Sigmoid colon (tissue), 4 donors: Measurements from ENCODE around the gene MMS19.

ENCODE experiments used
- EP300 ChIP-seq, 4 donors: sonication (generic); formaldehyde crosslinking; IDR thresholded peaks; one replicate each; pipeline ENCODE4 v1.6.1; 2017; ENCODE audit warnings: antibody characterized with exemption in 4 of 4
- POLR2AphosphoS5 ChIP-seq, 4 donors: sonication (generic); formaldehyde crosslinking; IDR thresholded peaks; one replicate each; pipeline ENCODE4 v1.6.1; 2017; ENCODE audit warnings: antibody characterized with exemption in 4 of 4
- TF ChIP-seq, protein P1 (sequence below), 4 experiments: fragments of 450-650 bp in 3 of 4; fragments of 200-600 bp in 1 of 4; IDR thresholded peaks; one replicate each; pipeline ENCODE4 v1.5.1; 2016 to 2019; ENCODE audit warnings: antibody characterized with exemption in 4 of 4, mild to moderate bottlenecking in 3 of 4, moderate library complexity in 2 of 4

DNA sequence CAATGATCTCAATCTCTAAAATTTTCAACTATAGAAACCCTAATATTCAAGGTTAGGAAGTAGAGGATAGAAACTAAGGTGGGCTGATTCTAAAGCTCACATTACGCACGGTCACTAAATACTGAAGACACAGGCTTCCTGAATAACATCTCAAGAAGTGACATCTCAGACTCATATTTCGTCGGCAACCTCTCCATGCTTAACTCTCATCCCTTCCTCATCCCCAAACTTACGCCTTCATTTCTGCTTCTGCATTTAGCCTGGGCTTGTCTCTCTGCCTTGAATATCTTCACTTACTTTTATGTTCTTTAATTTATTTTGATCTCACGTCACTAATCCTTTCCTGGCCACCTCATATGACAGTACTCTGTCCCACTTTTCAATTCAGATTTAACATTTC lies 63.0 kb downstream of the MMS19 start:
- TF ChIP-seq EP300 (IDR thresholded peaks at IDR 0.05) (no peak), POLR2AphosphoS5 (IDR thresholded peaks at IDR 0.05) (no peak)
- TF ChIP-seq, protein P1, sequence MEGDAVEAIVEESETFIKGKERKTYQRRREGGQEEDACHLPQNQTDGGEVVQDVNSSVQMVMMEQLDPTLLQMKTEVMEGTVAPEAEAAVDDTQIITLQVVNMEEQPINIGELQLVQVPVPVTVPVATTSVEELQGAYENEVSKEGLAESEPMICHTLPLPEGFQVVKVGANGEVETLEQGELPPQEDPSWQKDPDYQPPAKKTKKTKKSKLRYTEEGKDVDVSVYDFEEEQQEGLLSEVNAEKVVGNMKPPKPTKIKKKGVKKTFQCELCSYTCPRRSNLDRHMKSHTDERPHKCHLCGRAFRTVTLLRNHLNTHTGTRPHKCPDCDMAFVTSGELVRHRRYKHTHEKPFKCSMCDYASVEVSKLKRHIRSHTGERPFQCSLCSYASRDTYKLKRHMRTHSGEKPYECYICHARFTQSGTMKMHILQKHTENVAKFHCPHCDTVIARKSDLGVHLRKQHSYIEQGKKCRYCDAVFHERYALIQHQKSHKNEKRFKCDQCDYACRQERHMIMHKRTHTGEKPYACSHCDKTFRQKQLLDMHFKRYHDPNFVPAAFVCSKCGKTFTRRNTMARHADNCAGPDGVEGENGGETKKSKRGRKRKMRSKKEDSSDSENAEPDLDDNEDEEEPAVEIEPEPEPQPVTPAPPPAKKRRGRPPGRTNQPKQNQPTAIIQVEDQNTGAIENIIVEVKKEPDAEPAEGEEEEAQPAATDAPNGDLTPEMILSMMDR (IDR thresholded peaks at IDR 0.05), result no peak
